ENCODE results near the gene MIDN.
"Not testable (repeated sequence)": the region's sequence is repeated elsewhere in the genome, so short reads cannot be mapped to it uniquely, and the experiment has no call there.

Gene MIDN

DNA sequence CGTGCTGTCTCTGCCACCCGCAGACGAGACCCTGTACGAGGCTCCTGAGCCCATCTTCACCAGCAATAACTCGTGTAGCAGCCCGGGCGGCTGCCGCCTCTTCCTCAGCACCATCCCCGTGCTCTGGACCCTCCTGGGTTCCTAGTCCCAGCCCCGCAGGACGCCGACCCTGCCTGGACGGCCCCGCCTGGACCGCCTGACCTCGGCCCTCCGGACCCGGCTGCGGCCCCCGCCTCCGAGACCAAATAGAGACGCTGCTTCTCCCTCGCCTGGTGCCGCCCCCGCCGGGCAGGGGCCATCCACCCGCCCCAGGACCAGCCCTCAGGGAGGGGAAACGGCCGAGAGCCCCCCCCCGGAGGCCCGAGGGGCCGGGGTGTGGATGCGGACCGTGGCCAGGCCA is 51.4 kb downstream of the MIDN start:
- no peak for DNase-seq
- in situ Hi-C loops (cut with MboI; ENCODE audit: low pct_unique_long_range_greater_than_20kb, low sequenced_read_pairs): no loop called here

DNA sequence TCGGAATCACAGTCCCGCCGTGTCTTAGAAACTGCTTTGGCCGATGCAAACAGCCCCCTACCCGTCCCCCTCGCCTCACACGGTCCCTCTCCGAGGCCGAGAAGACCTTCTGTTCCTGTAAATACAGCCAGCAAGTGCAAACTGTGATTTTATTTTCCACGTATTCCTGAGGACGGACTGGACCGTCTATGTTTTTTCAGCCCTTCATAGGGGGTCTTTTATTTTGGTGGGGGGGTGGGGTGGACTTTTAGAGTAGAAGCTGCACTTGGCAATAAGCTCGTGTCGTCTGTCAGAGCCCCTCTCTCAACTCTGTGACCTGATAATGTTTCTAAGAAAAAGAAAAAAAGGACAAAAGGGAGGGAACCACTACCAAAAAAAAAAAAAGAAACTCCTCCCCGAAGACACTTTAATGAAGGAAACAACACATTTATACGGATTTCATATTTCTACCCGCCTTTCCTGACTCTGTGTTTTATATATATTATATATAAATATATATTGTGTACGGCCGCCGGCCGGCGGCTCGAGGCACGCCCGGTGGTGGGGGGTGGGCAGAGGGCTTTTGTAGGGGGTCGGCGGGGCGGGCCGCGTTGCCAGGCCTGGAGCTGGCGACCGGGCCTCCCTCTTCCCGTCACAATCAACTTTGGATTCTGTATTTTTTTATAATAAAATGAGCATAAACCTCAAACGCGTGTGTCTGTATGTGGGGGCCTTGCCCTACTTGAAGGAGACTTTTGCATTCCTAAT is 52.5 kb downstream of the MIDN start:
- no peak for DNase-seq
- in situ Hi-C loops (cut with MboI; ENCODE audit: low pct_unique_long_range_greater_than_20kb, low sequenced_read_pairs): no loop called here

- DNase-seq: no peak
- in situ Hi-C loops (cut with MboI; ENCODE audit: low pct_unique_long_range_greater_than_20kb, low sequenced_read_pairs): no loop called here
These were observed 54.3 kb downstream of the MIDN start for GRCh38 chr19:1302533-1303239.

DNA sequence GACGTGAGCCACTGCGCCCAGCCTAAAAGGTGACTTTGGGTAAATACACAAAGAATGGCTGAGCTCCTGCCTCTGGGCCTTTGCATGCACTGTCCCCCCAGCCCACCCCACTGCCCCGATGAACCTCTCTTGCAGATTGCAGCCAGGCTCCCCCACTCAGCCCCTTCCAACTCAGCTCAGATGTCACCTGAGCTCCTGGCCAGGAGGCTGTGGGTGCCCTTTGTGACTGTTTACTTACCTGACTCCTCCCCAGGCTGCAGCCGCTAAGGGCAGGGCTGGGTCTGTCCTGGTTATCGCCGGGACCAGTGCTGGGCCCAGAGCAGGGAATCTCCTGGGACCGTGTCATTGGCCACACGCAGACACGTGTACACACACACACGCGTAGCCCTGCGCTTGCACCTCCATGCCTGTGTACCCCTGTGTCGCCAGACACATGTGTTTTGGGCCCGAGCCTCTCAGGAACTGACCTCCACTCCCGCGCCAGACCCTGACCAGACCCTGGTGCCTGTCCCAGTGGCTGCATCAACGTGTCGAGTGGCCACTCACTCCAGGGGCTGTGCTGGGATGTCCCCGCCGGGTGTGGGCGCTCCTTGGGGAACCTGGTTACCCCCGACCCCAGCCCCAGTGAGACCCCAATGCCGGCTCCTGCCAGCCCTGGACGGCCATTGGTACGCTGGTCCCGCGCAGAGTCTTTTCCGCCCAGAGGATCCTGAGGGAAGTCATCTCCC is 56.0 kb downstream of the MIDN start:
- DNase-seq: no peak
- in situ Hi-C loops (cut with MboI; ENCODE audit: low pct_unique_long_range_greater_than_20kb, low sequenced_read_pairs): no loop called here

DNA sequence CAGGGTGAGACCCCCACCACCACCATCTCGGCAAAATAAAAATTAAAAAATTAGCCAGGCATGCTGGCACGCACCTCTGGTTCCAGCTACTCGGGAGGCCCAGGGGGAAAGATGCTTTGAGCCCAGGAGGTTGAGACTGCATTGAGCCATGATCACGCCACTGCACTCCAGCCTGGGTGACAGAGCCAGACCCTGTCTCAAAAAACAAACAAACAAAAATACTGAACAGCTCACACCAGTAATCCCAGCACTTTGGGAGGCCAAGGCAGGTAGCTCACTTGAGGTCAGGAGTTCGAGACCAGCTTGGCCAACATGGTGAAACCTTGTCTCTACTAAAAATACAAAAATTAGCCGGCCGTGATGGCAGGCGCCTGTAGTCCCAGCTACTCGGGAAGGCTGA is 57.0 kb downstream of the MIDN start:
- DNase-seq; in situ Hi-C loops (cut with MboI; ENCODE audit: low pct_unique_long_range_greater_than_20kb, low sequenced_read_pairs): not testable (repeated sequence)

GRCh38 chr19:1307320-1307719 is 58.9 kb downstream of the MIDN start:
- in situ Hi-C loops (cut with MboI; ENCODE audit: low pct_unique_long_range_greater_than_20kb, low sequenced_read_pairs): no loop called here
- DNase-seq: no peak

- no peak for DNase-seq
- in situ Hi-C loops (cut with MboI; ENCODE audit: low pct_unique_long_range_greater_than_20kb, low sequenced_read_pairs): no loop called here
These were observed 59.4 kb downstream of the MIDN start for GRCh38 chr19:1307755-1308303.

DNA sequence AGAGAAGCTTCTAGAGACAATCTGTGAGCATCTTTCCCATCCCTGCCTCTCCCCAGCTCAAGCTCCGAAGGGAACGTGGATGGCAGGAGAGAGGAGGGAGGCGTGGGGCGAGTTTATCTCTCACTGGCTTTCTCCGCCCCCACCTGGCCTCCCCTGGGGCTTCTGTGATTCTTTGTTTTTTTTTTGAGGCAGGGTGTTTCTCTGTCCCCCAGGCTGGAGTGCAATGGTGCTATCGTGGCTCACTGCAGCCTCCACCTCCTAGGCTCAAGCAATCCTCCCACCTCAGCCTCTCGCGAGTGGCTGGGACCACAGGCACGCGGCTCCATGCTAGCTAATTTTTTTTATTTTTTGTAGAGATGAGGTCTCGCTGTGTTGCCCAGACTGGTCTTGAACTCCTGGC is 60.3 kb downstream of the MIDN start:
- DNase-seq: no peak
- in situ Hi-C loops (cut with MboI; ENCODE audit: low pct_unique_long_range_greater_than_20kb, low sequenced_read_pairs): no loop called here
